Fibroblast of the conjunctiva (primary cell): Measurements from ENCODE around the gene PLEKHN1.
A peak's percentile ranks its signal among the peaks of the same experiment; 100 is the strongest.
"Not testable (repeated sequence)": the region's sequence is repeated elsewhere in the genome, so short reads cannot be mapped to it uniquely, and the experiment has no call there.

ENCODE experiments used
- DNase-seq: peaks from one replicate; pipeline ENCODE4 v3.0.0-alpha.2; 2010; ENCODE audit warnings: low read depth

PLEKHN1 gene

GRCh38 chr1:975896-976683 is 9.8 kb downstream of the PLEKHN1 start:
- DNase-seq = peak; percentile 24

GRCh38 chr1:976791-977190 is 10.5 kb downstream of the PLEKHN1 start:
- not testable (repeated sequence) for DNase-seq

- no peak for DNase-seq
Observed at GRCh38 chr1:978069-978834, 12.0 kb downstream of the PLEKHN1 start.

- DNase-seq = no peak
Observed at GRCh38 chr1:978835-979743, 12.8 kb downstream of the PLEKHN1 start.

- DNase-seq = no peak
Observed at GRCh38 chr1:979744-980072, 13.4 kb downstream of the PLEKHN1 start.

- no peak for DNase-seq
Observed at GRCh38 chr1:980137-980571, 13.9 kb downstream of the PLEKHN1 start.

- no peak for DNase-seq
Observed at GRCh38 chr1:980602-981395, 14.5 kb downstream of the PLEKHN1 start.

GRCh38 chr1:981491-981954 is 15.2 kb downstream of the PLEKHN1 start:
- no peak for DNase-seq

- no peak for DNase-seq
Observed at GRCh38 chr1:981955-982558, 15.8 kb downstream of the PLEKHN1 start, which contains the start of gene PERM1. PERM1 (minus strand) TSS chr1:982093; CDS start chr1:981029, 1,064 bp downstream.

GRCh38 chr1:982765-983436 is 16.6 kb downstream of the PLEKHN1 start:
- DNase-seq = no peak

- DNase-seq = no peak
Observed at GRCh38 chr1:983798-984475, 17.7 kb downstream of the PLEKHN1 start.

- DNase-seq = no peak
Observed at GRCh38 chr1:984476-984814, 18.2 kb downstream of the PLEKHN1 start.

GRCh38 chr1:985126-985525 is 18.8 kb downstream of the PLEKHN1 start:
- no peak for DNase-seq

- not testable (repeated sequence) for DNase-seq
Observed at GRCh38 chr1:988061-988460, 21.8 kb downstream of the PLEKHN1 start.

GRCh38 chr1:991275-991674 is 25.0 kb downstream of the PLEKHN1 start:
- DNase-seq = not testable (repeated sequence)

- DNase-seq = no peak
Observed at GRCh38 chr1:991895-992294, 25.6 kb downstream of the PLEKHN1 start.

- no peak for DNase-seq
Observed at GRCh38 chr1:992362-992761, 26.1 kb downstream of the PLEKHN1 start.

GRCh38 chr1:993379-993995 is 27.2 kb downstream of the PLEKHN1 start:
- no peak for DNase-seq

GRCh38 chr1:994546-994945 is 28.3 kb downstream of the PLEKHN1 start:
- DNase-seq = not testable (repeated sequence)
